ENCODE results near the gene TMEM91. TPM values are rescaled to one million over a fixed set of nuclear protein-coding genes. Genes with fewer than 3 reads are reported as not detected.

Gene TMEM91
- total and polyA plus RNA-seq, 9 of the 15 experiments (the other 6 are each of a cell fraction or from before 2014, with no cell fraction given): 1.2 to 5.2 (median 2.7) TPM

DNA sequence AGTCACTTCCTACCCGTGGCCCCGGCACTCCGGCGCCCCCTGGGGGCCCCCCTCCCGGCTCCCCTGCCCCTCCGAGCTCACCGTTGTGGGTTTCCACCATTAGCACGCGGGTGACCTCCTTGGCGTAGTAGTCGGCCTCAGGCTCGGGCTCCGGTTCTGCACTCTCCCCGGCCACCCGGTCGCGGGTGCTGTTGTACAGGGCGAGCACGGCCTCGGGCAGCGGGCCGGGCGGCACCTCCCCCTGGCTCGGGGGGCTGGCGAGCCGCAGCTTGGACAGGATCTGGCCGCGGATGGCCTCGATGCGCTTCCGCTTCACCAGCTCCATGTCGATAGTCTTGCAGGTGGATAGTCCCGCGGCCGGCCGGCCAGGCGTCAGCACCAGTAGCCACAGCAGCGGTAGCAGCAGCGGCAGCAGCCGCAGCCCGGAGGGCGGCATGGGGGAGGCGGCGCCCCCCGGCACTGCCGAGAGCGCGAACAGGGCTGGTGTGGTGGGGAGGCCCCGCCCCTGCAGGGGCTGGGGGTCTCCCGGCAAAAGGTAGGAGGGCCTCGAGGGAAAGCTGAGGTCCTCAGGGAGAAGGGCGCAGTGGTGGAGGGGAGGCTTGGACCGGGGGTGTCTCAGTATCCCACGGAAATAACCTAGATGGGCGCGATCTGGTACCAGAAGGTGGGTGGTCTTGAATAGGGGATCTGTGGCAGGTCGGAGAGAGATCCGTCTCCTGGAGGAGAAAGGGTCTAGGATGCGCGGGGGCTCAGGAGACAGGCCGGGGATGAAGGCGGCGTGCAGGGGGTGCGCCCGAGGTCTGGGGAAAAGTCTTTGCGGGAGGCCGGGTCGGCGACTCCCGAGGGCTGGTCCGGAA lies 23.5 kb upstream of the TMEM91 start (continued):
- TF ChIP-seq ETV6 (IDR thresholded peaks at IDR 0.05; ENCODE audit: borderline replicate concordance in 1 of 2, low read depth in 2 of 2, low read length in 1 of 2) (peak in 1 of 2 experiments; percentile 36; a peak in 1 of 4 replicates), ETV6 (CRISPR knock-in tag; IDR thresholded peaks at IDR 0.05; ENCODE audit: borderline replicate concordance) (no peak), MAZ (CRISPR knock-in tag; conservative IDR thresholded peaks at IDR 0.05 in 1 of 2, IDR thresholded peaks at IDR 0.05 in 1 of 2) (peak; percentile 76 to 93), SETDB1 (IDR thresholded peaks at IDR 0.05; ENCODE audit: low read length) (no peak), CTBP1 (IDR thresholded peaks at IDR 0.05; ENCODE audit: borderline replicate concordance) (no peak), JUN (IDR thresholded peaks at IDR 0.05; ENCODE audit: borderline replicate concordance, low read depth, low read length) (no peak), JUN (CRISPR knock-in tag; IDR thresholded peaks at IDR 0.05; ENCODE audit: borderline replicate concordance) (0 out of 2 replicates have a peak, but pooled peaks have one; percentile 66), XRCC3 (IDR thresholded peaks at IDR 0.05) (no peak), CBFA2T3 (IDR thresholded peaks at IDR 0.05) (no peak), HNRNPL (IDR thresholded peaks at IDR 0.05; ENCODE audit: low read depth, low read length) (no peak), ZNF57 (CRISPR knock-in tag; IDR thresholded peaks at IDR 0.05) (no peak), SNIP1 (IDR thresholded peaks at IDR 0.05; ENCODE audit: low read depth) (no peak), PRMT5 (CRISPR knock-in tag; IDR thresholded peaks at IDR 0.05) (no peak), CEBPB (tag; IDR thresholded peaks at IDR 0.05) (no peak), BCL6 (CRISPR knock-in tag; IDR thresholded peaks at IDR 0.05) (no peak), PCBP1 (IDR thresholded peaks at IDR 0.05; ENCODE audit: low read depth, low read length, poor library complexity, severe bottlenecking) (peak; percentile 79), PHF21A (IDR thresholded peaks at IDR 0.05; ENCODE audit: borderline replicate concordance, low read depth) (0 out of 2 replicates have a peak, but pooled peaks have one; percentile 12)
- TF ChIP-seq, protein P1, sequence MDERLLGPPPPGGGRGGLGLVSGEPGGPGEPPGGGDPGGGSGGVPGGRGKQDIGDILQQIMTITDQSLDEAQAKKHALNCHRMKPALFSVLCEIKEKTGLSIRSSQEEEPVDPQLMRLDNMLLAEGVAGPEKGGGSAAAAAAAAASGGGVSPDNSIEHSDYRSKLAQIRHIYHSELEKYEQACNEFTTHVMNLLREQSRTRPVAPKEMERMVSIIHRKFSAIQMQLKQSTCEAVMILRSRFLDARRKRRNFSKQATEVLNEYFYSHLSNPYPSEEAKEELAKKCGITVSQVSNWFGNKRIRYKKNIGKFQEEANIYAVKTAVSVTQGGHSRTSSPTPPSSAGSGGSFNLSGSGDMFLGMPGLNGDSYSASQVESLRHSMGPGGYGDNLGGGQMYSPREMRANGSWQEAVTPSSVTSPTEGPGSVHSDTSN (CRISPR knock-in tag; IDR thresholded peaks at IDR 0.05; ENCODE audit: low read depth): no peak
- TF ChIP-seq, protein P1 (tag; conservative IDR thresholded peaks at IDR 0.05; ENCODE audit: low read depth): no peak
- TF ChIP-seq, protein P2, sequence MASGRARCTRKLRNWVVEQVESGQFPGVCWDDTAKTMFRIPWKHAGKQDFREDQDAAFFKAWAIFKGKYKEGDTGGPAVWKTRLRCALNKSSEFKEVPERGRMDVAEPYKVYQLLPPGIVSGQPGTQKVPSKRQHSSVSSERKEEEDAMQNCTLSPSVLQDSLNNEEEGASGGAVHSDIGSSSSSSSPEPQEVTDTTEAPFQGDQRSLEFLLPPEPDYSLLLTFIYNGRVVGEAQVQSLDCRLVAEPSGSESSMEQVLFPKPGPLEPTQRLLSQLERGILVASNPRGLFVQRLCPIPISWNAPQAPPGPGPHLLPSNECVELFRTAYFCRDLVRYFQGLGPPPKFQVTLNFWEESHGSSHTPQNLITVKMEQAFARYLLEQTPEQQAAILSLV (tag; IDR thresholded peaks at IDR 0.05): no peak
- TF ChIP-seq, protein P3, sequence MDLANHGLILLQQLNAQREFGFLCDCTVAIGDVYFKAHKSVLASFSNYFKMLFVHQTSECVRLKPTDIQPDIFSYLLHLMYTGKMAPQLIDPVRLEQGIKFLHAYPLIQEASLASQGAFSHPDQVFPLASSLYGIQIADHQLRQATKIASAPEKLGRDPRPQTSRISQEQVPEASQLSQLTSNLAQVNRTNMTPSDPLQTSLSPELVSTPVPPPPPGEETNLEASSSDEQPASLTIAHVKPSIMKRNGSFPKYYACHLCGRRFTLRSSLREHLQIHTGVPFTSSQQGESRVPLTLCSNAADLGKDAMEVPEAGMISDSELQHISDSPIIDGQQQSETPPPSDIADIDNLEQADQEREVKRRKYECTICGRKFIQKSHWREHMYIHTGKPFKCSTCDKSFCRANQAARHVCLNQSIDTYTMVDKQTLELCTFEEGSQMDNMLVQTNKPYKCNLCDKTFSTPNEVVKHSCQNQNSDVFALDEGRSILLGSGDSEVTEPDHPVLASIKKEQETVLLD (IDR thresholded peaks at IDR 0.05): no peak
- TF ChIP-seq, protein P4, sequence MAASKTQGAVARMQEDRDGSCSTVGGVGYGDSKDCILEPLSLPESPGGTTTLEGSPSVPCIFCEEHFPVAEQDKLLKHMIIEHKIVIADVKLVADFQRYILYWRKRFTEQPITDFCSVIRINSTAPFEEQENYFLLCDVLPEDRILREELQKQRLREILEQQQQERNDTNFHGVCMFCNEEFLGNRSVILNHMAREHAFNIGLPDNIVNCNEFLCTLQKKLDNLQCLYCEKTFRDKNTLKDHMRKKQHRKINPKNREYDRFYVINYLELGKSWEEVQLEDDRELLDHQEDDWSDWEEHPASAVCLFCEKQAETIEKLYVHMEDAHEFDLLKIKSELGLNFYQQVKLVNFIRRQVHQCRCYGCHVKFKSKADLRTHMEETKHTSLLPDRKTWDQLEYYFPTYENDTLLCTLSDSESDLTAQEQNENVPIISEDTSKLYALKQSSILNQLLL (CRISPR knock-in tag; IDR thresholded peaks at IDR 0.05; ENCODE audit: borderline replicate concordance): no peak

Data from K562 (cell line).